ENCODE results near the gene PHC3. TPM values are rescaled to one million over a fixed set of nuclear protein-coding genes. Genes with fewer than 3 reads are reported as not detected.

Gene PHC3
- total and polyA plus RNA-seq, 2 of the 13 experiments (the other 11 are each of a cell fraction or from before 2014, with no cell fraction given): 24.1 to 49.0 TPM

GRCh38 chr3:170079536-170080165, 101.9 kb downstream of the PHC3 start (continued):
- TF ChIP-seq HOMEZ (CRISPR knock-in tag; IDR thresholded peaks at IDR 0.05; ENCODE audit: low read depth) (peak; percentile 67; the same call in 1 of the 2 replicates), ZNF589 (CRISPR knock-in tag; conservative IDR thresholded peaks at IDR 0.05) (no peak), TBX3 (IDR thresholded peaks at IDR 0.05; ENCODE audit: borderline replicate concordance) (no peak), NAIF1 (CRISPR knock-in tag; IDR thresholded peaks at IDR 0.05; ENCODE audit: borderline replicate concordance) (no peak), HNF1B (CRISPR knock-in tag; IDR thresholded peaks at IDR 0.05) (peak; percentile 46; the same call in 1 of the 2 replicates), NFYB (CRISPR knock-in tag; IDR thresholded peaks at IDR 0.05) (no peak), ZNF549 (CRISPR knock-in tag; IDR thresholded peaks at IDR 0.05) (no peak), TRIM24 (CRISPR knock-in tag; IDR thresholded peaks at IDR 0.05) (no peak), ZNF891 (CRISPR knock-in tag; IDR thresholded peaks at IDR 0.05) (no peak), TCF7 (IDR thresholded peaks at IDR 0.05; ENCODE audit: low read depth) (no peak), ZNF510 (CRISPR knock-in tag; IDR thresholded peaks at IDR 0.05; ENCODE audit: low read depth) (no peak), MXD4 (CRISPR knock-in tag; IDR thresholded peaks at IDR 0.05) (no peak), NFIB (CRISPR knock-in tag; IDR thresholded peaks at IDR 0.05; ENCODE audit: borderline replicate concordance) (no peak), ZNF552 (CRISPR knock-in tag; IDR thresholded peaks at IDR 0.05; ENCODE audit: borderline replicate concordance) (no peak), ZKSCAN5 (CRISPR knock-in tag; IDR thresholded peaks at IDR 0.05) (no peak), ZNF761 (CRISPR knock-in tag; conservative IDR thresholded peaks at IDR 0.05) (no peak), HMG20A (CRISPR knock-in tag; IDR thresholded peaks at IDR 0.05; ENCODE audit: borderline replicate concordance) (no peak), CHD2 (IDR thresholded peaks at IDR 0.05; ENCODE audit: low read depth, low read length) (no peak), ZNF230 (CRISPR knock-in tag; IDR thresholded peaks at IDR 0.05) (no peak), ZNF746 (CRISPR knock-in tag; IDR thresholded peaks at IDR 0.05) (no peak)
- TF ChIP-seq, protein P1, sequence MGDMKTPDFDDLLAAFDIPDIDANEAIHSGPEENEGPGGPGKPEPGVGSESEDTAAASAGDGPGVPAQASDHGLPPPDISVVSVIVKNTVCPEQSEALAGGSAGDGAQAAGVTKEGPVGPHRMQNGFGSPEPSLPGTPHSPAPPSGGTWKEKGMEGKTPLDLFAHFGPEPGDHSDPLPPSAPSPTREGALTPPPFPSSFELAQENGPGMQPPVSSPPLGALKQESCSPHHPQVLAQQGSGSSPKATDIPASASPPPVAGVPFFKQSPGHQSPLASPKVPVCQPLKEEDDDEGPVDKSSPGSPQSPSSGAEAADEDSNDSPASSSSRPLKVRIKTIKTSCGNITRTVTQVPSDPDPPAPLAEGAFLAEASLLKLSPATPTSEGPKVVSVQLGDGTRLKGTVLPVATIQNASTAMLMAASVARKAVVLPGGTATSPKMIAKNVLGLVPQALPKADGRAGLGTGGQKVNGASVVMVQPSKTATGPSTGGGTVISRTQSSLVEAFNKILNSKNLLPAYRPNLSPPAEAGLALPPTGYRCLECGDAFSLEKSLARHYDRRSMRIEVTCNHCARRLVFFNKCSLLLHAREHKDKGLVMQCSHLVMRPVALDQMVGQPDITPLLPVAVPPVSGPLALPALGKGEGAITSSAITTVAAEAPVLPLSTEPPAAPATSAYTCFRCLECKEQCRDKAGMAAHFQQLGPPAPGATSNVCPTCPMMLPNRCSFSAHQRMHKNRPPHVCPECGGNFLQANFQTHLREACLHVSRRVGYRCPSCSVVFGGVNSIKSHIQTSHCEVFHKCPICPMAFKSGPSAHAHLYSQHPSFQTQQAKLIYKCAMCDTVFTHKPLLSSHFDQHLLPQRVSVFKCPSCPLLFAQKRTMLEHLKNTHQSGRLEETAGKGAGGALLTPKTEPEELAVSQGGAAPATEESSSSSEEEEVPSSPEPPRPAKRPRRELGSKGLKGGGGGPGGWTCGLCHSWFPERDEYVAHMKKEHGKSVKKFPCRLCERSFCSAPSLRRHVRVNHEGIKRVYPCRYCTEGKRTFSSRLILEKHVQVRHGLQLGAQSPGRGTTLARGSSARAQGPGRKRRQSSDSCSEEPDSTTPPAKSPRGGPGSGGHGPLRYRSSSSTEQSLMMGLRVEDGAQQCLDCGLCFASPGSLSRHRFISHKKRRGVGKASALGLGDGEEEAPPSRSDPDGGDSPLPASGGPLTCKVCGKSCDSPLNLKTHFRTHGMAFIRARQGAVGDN (CRISPR knock-in tag; IDR thresholded peaks at IDR 0.05): no peak
- TF ChIP-seq, protein P2, sequence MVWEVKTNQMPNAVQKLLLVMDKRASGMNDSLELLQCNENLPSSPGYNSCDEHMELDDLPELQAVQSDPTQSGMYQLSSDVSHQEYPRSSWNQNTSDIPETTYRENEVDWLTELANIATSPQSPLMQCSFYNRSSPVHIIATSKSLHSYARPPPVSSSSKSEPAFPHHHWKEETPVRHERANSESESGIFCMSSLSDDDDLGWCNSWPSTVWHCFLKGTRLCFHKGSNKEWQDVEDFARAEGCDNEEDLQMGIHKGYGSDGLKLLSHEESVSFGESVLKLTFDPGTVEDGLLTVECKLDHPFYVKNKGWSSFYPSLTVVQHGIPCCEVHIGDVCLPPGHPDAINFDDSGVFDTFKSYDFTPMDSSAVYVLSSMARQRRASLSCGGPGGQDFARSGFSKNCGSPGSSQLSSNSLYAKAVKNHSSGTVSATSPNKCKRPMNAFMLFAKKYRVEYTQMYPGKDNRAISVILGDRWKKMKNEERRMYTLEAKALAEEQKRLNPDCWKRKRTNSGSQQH (CRISPR knock-in tag; IDR thresholded peaks at IDR 0.05; ENCODE audit: low read depth): no peak
